Neuronal stem cell (in vitro differentiated cells): ENCODE results near the gene C1orf35.
"Not testable (repeated sequence)": the region's sequence is repeated elsewhere in the genome, so short reads cannot be mapped to it uniquely, and the experiment has no call there.

Experiments
- DNase-seq: peaks from one replicate; pipeline ENCODE4 v3.0.0-alpha.2; 2013; ENCODE audit warnings: low spot score
- H2AFZ ChIP-seq: one replicate; pipeline ENCODE4 v1.6.1; 2013; ENCODE audit warnings: mild to moderate bottlenecking, low read length, inconsistent platforms
- H2AK5ac ChIP-seq: 2 replicates; pipeline ENCODE4 v1.6.1; 2013; ENCODE audit warnings: low read depth, mild to moderate bottlenecking, inconsistent platforms, low read length, moderate library complexity, mixed read lengths
- H2BK120ac ChIP-seq: 2 replicates; pipeline ENCODE4 v1.6.1; 2013; ENCODE audit warnings: low read depth, mild to moderate bottlenecking, inconsistent platforms, low read length, moderate library complexity, mixed read lengths
- H2BK12ac ChIP-seq: one replicate; pipeline ENCODE4 v1.6.1; 2013; ENCODE audit warnings: low read length, inconsistent platforms
- H2BK15ac ChIP-seq: 2 replicates; pipeline ENCODE4 v1.6.1; 2013; ENCODE audit warnings: mild to moderate bottlenecking, low read length, inconsistent platforms, mixed read lengths
- H2BK5ac ChIP-seq: one replicate; pipeline ENCODE4 v1.6.1; 2013; ENCODE audit warnings: inconsistent platforms, mild to moderate bottlenecking, low read length, moderate library complexity
- H3K14ac ChIP-seq: one replicate; pipeline ENCODE4 v1.6.1; 2013; ENCODE audit warnings: low read length, inconsistent platforms
- H3K18ac ChIP-seq: 2 replicates; pipeline ENCODE4 v1.6.1; 2013; ENCODE audit warnings: low read length, inconsistent platforms
- H3K23ac ChIP-seq: 2 replicates; pipeline ENCODE4 v1.6.1; 2013; ENCODE audit warnings: low read depth, mild to moderate bottlenecking, mixed read lengths, low read length, inconsistent platforms; ENCODE audit not compliant: poor library complexity
- H3K27ac ChIP-seq: replicated peaks from 3 replicates; pipeline ENCODE4 v1.5.1; 2013; ENCODE audit warnings: low read length, inconsistent platforms
- H3K27me3 ChIP-seq, 3 experiments: 2 replicates each; pipeline ENCODE4 v1.6.1; 2013; ENCODE audit warnings: low read length in 3 of 3, mild to moderate bottlenecking in 2 of 3, inconsistent platforms in 1 of 3, low read depth in 1 of 3, mixed read lengths in 1 of 3, moderate library complexity in 1 of 3; ENCODE audit not compliant: control insufficient read depth in 3 of 3, insufficient read depth in 3 of 3
- H3K36me3 ChIP-seq, 2 donors: replicated peaks in 1 of 2; 2 replicates each; pipeline ENCODE4 v1.6.1; 2013; ENCODE audit warnings: low read length in 2 of 2; ENCODE audit not compliant: control insufficient read depth in 2 of 2, insufficient read depth in 2 of 2
- H3K4ac ChIP-seq: 2 replicates; pipeline ENCODE4 v1.6.1; 2013; ENCODE audit warnings: inconsistent platforms, mild to moderate bottlenecking, low read length, moderate library complexity
- H3K4me1 ChIP-seq, 2 donors: 1 replicate in 1 of 2; 2 replicates in 1 of 2; pipeline ENCODE4 v1.6.1; 2013; ENCODE audit warnings: low read length in 2 of 2, low read depth in 1 of 2; ENCODE audit not compliant: control insufficient read depth in 2 of 2, insufficient read depth in 1 of 2
- H3K4me2 ChIP-seq: one replicate; pipeline ENCODE4 v1.6.1; 2013; ENCODE audit warnings: mild to moderate bottlenecking, low read length, inconsistent platforms; ENCODE audit not compliant: insufficient read depth, poor library complexity, severe bottlenecking
- H3K4me3 ChIP-seq, 2 donors: 2 replicates each; pipeline ENCODE4 v1.5.1; 2013; ENCODE audit warnings: low read length in 2 of 2, mild to moderate bottlenecking in 2 of 2, inconsistent platforms in 1 of 2, moderate library complexity in 1 of 2
- H3K79me1 ChIP-seq: one replicate; pipeline ENCODE4 v1.6.1; 2013; ENCODE audit warnings: low read depth, mild to moderate bottlenecking, inconsistent platforms, low read length, moderate library complexity
- H3K9ac ChIP-seq: one replicate; pipeline ENCODE4 v1.6.1; 2013; ENCODE audit warnings: mild to moderate bottlenecking, low read depth, low read length, inconsistent platforms; ENCODE audit not compliant: poor library complexity
- H3K9me3 ChIP-seq, 2 donors: replicated peaks in 1 of 2; 2 replicates each; pipeline versions ENCODE3 to v1.6.1; 2013; ENCODE audit warnings: low read length in 2 of 2, mild to moderate bottlenecking in 2 of 2, inconsistent platforms in 1 of 2, low read depth in 1 of 2, mixed read lengths in 1 of 2, moderate library complexity in 1 of 2; ENCODE audit not compliant: control insufficient read depth in 2 of 2, insufficient read depth in 1 of 2
- H4K8ac ChIP-seq: one replicate; pipeline ENCODE4 v1.6.1; 2013; ENCODE audit warnings: low read depth, mild to moderate bottlenecking, inconsistent platforms, low read length, moderate library complexity
- H4K91ac ChIP-seq: one replicate; pipeline ENCODE4 v1.6.1; 2013; ENCODE audit warnings: low read length, low read depth, mild to moderate bottlenecking, inconsistent platforms; ENCODE audit not compliant: poor library complexity
- WGBS, 2 donors: extraction: QIAGEN DNeasy Blood & Tissue Kit; methylation state at CpG; one replicate each; pipeline ENCODE4 v1.1.7; 2013; ENCODE audit warnings: missing lambda C conversion rate in 2 of 2, mixed read lengths in 1 of 2; ENCODE audit not compliant: insufficient read length in 2 of 2, insufficient replicate concordance in 1 of 2; ENCODE audit errors: extremely low coverage in 2 of 2; 5-methylcytosine and 5-hydroxymethylcytosine counted together

Gene C1orf35

DNA sequence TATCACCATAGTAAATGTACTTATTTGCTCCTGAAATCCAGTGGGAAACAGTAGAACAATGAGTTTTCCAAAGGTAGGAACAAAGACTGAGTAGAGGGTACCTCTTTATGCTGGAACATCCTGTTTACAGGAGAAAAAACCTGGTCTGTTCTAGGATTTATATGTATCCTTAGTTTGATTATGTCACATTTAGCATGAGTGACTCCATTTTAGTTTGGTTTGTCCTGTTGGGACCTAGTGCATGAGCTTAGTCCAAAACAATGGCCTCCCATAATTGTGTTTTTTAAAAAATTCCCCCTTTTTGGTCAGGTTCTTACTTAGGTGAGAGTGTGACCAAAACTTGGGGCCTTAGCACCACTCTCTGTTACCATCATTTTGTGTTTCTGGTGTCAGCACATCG, 9.5 kb upstream of the C1orf35 start:
- Histone ChIP-seq H3K27me3 (peaks cover 0 to 2% (median 0%) of the 10 kb centered on the region in 3 experiments), H2AFZ (no peak overlapping the region), H3K4me3 (no peak overlapping the region), H3K9me3 (no peaks in the 10 kb centered on the region), H2BK12ac (no peak overlapping the region), H3K4ac (no peak overlapping the region), H4K91ac (no peak overlapping the region), H3K4me2 (no peak overlapping the region), H3K14ac (no peak overlapping the region), H3K79me1 (peaks cover 13% of the 10 kb centered on the region), H3K27ac (no peak overlapping the region), H3K9ac (no peak overlapping the region), H2BK15ac (no peak overlapping the region), H3K36me3 (peaks cover 3 to 4% of the 10 kb centered on the region in 2 donors), H2BK5ac (no peak overlapping the region), H3K18ac (no peak overlapping the region), H2AK5ac (no peak overlapping the region), H4K8ac (no peak overlapping the region), H2BK120ac (no peak overlapping the region), H3K4me1 (peaks cover 8% of the 10 kb centered on the region in 2 donors), H3K23ac (no peak overlapping the region)
- no CpG with 5 or more reads among the region's 1 CpG for WGBS, 2 donors
- DNase-seq = no peak

DNA sequence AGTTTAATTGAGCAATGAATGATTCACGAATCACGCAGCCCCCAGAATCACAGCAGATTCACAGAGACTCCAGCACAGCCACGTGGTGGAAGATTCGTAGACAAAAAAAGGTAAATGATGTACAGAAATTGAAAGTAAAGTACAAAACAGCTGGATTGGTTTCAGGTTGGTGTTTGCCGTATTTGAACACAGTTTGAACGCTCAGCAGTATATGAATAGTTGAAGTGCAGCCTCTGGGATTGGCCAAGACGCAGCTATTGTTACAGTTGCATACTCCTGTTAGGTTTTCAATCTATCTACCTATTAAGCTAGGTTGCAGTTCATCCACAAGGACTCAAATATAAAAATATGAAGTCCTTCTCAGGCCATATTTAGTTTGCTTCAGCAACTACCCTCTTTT, 9.0 kb upstream of the C1orf35 start:
- H3K27me3 ChIP-seq = peaks cover 0 to 2% (median 0%) of the 10 kb centered on the region in 3 experiments
- H3K23ac ChIP-seq = no peak overlapping the region
- H2AK5ac ChIP-seq = no peak overlapping the region
- no peak overlapping the region for H3K18ac ChIP-seq
- H2BK15ac ChIP-seq = no peak overlapping the region
- no peak overlapping the region for H3K9ac ChIP-seq
- H3K27ac ChIP-seq = no peak overlapping the region
- peaks cover 5 to 8% of the 10 kb centered on the region in 2 donors for H3K36me3 ChIP-seq
- H3K4me2 ChIP-seq = no peak overlapping the region
- no peak overlapping the region for H4K91ac ChIP-seq
- H3K4ac ChIP-seq = no peak overlapping the region
- peaks cover 16% of the 10 kb centered on the region for H3K79me1 ChIP-seq
- no peak overlapping the region for H2AFZ ChIP-seq
- H3K4me3 ChIP-seq = no peak overlapping the region
- no peak overlapping the region for H3K14ac ChIP-seq
- H3K4me1 ChIP-seq = peaks cover 8% of the 10 kb centered on the region in 2 donors
- no peak overlapping the region for H2BK120ac ChIP-seq
- DNase-seq = no peak
- no peaks in the 10 kb centered on the region for H3K9me3 ChIP-seq
- H2BK12ac ChIP-seq = no peak overlapping the region
- no CpG with 5 or more reads among the region's 7 CpGs for WGBS, 2 donors
- H2BK5ac ChIP-seq = no peak overlapping the region
- no peak overlapping the region for H4K8ac ChIP-seq

DNA sequence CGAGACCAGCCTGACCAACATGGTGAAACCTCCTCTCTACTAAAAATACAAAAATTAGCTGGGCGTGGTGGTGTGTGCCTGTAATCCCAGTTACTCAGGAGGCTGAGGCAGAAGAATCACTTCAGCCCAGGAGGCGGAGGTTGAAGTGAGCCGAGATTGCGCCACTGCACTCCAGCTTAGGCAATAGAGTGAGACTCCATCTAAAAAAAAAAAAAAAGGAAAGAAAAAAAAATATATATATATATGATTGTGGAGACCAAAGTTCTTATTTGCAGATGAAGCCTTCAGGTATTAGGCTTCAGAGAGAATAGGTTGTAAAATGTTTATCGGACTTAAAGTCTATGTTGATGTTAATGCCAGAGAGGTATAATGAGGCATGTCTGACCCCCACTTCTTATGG, 8.2 kb upstream of the C1orf35 start:
- not testable (repeated sequence) for H2AFZ ChIP-seq, H3K27ac ChIP-seq, H2AK5ac ChIP-seq, H3K14ac ChIP-seq, H3K4me1 ChIP-seq, H3K9ac ChIP-seq, H3K23ac ChIP-seq, DNase-seq, H4K91ac ChIP-seq, H2BK12ac ChIP-seq, H3K4me2 ChIP-seq, H4K8ac ChIP-seq, H2BK15ac ChIP-seq, H3K18ac ChIP-seq, H3K27me3 ChIP-seq, H2BK5ac ChIP-seq, H3K4ac ChIP-seq, H3K4me3 ChIP-seq, H2BK120ac ChIP-seq, H3K9me3 ChIP-seq
- peaks cover 9 to 17% of the 10 kb centered on the region in 2 donors for H3K36me3 ChIP-seq
- no CpG with 5 or more reads among the region's 6 CpGs for WGBS, 2 donors
- H3K79me1 ChIP-seq = peaks cover 16% of the 10 kb centered on the region

DNA sequence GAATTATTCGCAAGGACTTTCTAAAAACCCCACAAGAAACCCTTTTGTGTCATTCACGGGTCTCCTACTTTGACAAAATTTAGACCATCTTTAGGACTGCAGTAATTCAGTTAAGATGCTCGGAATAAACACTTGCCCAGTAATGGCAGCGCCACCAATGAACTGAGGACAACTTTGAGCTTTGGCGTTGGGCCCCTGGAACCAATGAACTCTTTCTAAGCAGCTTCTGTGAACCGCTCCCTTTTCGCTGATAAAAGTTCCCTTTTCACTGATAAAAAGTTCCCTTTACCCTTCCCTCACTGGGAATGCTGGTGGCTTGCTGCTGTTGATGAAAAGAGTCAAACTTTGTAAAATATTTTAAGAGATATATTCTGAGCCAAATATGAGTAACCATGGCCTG, 7.4 kb upstream of the C1orf35 start:
- Histone ChIP-seq H3K4ac (no peak overlapping the region), H2BK120ac (no peak overlapping the region), H3K18ac (no peak overlapping the region), H3K4me3 (no peak overlapping the region), H3K36me3 (peaks cover 15 to 24% of the 10 kb centered on the region in 2 donors), H3K9me3 (no peaks in the 10 kb centered on the region), H3K27me3 (peaks cover 0 to 2% (median 0%) of the 10 kb centered on the region in 3 experiments), H3K79me1 (peaks cover 16% of the 10 kb centered on the region), H4K8ac (no peak overlapping the region), H3K27ac (no peak overlapping the region), H3K4me1 (peaks cover 8% of the 10 kb centered on the region in 2 donors), H3K23ac (no peak overlapping the region), H3K14ac (no peak overlapping the region), H2BK12ac (no peak overlapping the region), H2AFZ (no peak overlapping the region), H2BK15ac (no peak overlapping the region), H4K91ac (no peak overlapping the region), H2BK5ac (no peak overlapping the region), H3K9ac (no peak overlapping the region), H2AK5ac (no peak overlapping the region), H3K4me2 (no peak overlapping the region)
- WGBS, 2 donors = no CpG with 5 or more reads among the region's 7 CpGs
- no peak for DNase-seq
